Transverse colon (tissue), 4 donors: Measurements from ENCODE around the gene CYBC1. TPM values are rescaled to one million over a fixed set of nuclear protein-coding genes. Genes with fewer than 3 reads are reported as not detected.

ENCODE experiments used
- DNase-seq: peaks from one replicate; pipeline ENCODE4 v3.0.0-alpha.2; 2019
- H3K27ac ChIP-seq, 4 donors: fragments of 200-600 bp; sonication (generic); 2 replicates each; pipeline ENCODE4 v1.5.1; 2016 to 2018; ENCODE audit warnings: inconsistent platforms in 4 of 4
- H3K27me3 ChIP-seq: fragments of 200-600 bp; sonication (generic); 2 replicates; pipeline ENCODE4 v1.5.1; 2017; ENCODE audit warnings: inconsistent platforms
- H3K36me3 ChIP-seq, 4 donors: fragments of 200-600 bp; sonication (generic); 2 replicates each; pipeline ENCODE4 v1.5.1; 2017 to 2019; ENCODE audit warnings: inconsistent platforms in 4 of 4
- H3K4me1 ChIP-seq, 4 donors: fragments of 200-600 bp; sonication (generic); 2 replicates each; pipeline ENCODE4 v1.5.1; 2017 to 2020; ENCODE audit warnings: inconsistent platforms in 4 of 4
- H3K4me3 ChIP-seq, 4 donors: fragments of 200-600 bp; sonication (generic); 1 replicate in 1 of 4; 2 replicates in 3 of 4; pipeline versions ENCODE4 v1.5.1 to v1.6.1; 2017 to 2019; ENCODE audit warnings: inconsistent platforms in 4 of 4
- H3K9me3 ChIP-seq, 2 donors: fragments of 200-600 bp; sonication (generic); 2 replicates each; pipeline ENCODE4 v1.5.1; 2017 to 2019; ENCODE audit warnings: inconsistent platforms in 2 of 2
- EP300 ChIP-seq: sonication (generic); formaldehyde crosslinking; IDR thresholded peaks from one replicate; pipeline ENCODE4 v1.6.1; 2017; ENCODE audit warnings: antibody characterized with exemption, low read depth
- POLR2A ChIP-seq: fragments of 450-650 bp; IDR thresholded peaks from one replicate; pipeline ENCODE4 v1.6.1; 2016; ENCODE audit warnings: antibody characterized with exemption, mild to moderate bottlenecking, moderate library complexity
- POLR2AphosphoS5 ChIP-seq, 3 donors: sonication (generic); formaldehyde crosslinking; IDR thresholded peaks; one replicate each; pipeline ENCODE4 v1.6.1; 2016; ENCODE audit warnings: antibody characterized with exemption in 3 of 3
- WGBS, 2 donors: methylation state at CpG; one replicate each; pipeline ENCODE4 v1.1.5; 2018; ENCODE audit warnings: low coverage in 1 of 2; 5-methylcytosine and 5-hydroxymethylcytosine counted together
- in situ Hi-C, 4 donors: fragments of 200-750 bp; cut with MboI; loops; one replicate each; pipeline versions ENCODE4 v1.15.0 to v1.15.1; 2017; ENCODE audit warnings: low sequenced_read_pairs in 3 of 4, low pct_ligation_motif_present in 1 of 4, low pct_unique_long_range_greater_than_20kb in 1 of 4
- intact Hi-C: fragments of 100-400 bp; cut with DNase I; formaldehyde crosslinking; loops from one replicate; pipeline ENCODE4 v1.15.1; 2023; ENCODE audit warnings: low total_unique reads
- total RNA-seq, 4 donors: library from RNA; depleted of rRNA; stranded (reverse); fragments of >200 nt; gene quantifications; one replicate each; pipeline ENCODE4 v1.1.0, GENCODE V29; 2016
- TF ChIP-seq, protein P1 (sequence below), 5 experiments: fragments of 200-600 bp in 3 of 5; fragments of 450-650 bp in 2 of 5; sonication (generic) in 3 of 5; IDR thresholded peaks; 1 replicate in 2 of 5; 2 replicates in 3 of 5; pipeline ENCODE4 v1.5.1; 2016 to 2017; ENCODE audit warnings: antibody characterized with exemption in 5 of 5, inconsistent platforms in 3 of 5, mild to moderate bottlenecking in 2 of 5, moderate library complexity in 1 of 5

The CYBC1 gene
- total RNA-seq, 4 donors from 2014 or later, result 46.2 to 212 (median 86.2) TPM

DNA sequence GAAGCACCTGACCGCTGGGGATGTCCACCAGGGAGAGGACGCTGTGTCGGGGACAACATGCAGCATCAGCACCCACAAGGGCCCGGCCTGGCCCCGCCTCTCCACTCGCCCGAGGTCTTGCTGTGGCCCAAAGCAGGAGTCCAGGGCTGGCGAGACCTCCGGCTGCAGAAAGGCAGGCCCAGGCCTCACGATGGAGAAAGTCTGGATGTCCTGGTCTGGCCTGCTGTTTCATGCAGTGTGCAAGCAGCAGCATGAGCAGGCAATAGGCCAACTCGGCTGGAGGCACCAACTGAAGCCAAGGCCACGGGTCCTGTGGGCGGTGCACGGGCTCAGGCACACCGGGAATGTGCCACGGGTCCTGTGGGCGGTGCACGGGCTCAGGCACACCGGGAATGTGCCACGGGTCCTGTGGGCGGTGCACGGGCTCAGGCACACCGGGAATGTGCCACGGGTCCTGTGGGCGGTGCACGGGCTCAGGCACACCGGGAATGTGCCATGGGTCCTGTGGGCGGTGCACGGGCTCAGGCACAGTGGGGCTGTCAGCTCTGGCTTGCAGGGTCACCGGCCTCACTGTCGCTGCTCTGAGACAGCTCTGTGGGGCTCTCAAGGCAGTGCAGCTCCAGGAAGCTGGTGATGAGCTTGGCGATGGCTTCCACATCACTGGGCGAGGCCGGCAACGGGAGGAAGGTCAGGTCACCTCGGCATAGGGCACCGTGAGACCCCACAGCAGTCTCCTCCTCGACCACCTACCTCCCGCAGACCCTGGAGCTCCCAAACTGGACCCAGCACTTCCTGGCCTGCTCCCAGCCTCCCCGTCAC is 6.9 kb downstream of the CYBC1 start:
- in situ Hi-C loops (no loop called here), intact Hi-C loops (no loop called here)
- TF ChIP-seq, protein P1, sequence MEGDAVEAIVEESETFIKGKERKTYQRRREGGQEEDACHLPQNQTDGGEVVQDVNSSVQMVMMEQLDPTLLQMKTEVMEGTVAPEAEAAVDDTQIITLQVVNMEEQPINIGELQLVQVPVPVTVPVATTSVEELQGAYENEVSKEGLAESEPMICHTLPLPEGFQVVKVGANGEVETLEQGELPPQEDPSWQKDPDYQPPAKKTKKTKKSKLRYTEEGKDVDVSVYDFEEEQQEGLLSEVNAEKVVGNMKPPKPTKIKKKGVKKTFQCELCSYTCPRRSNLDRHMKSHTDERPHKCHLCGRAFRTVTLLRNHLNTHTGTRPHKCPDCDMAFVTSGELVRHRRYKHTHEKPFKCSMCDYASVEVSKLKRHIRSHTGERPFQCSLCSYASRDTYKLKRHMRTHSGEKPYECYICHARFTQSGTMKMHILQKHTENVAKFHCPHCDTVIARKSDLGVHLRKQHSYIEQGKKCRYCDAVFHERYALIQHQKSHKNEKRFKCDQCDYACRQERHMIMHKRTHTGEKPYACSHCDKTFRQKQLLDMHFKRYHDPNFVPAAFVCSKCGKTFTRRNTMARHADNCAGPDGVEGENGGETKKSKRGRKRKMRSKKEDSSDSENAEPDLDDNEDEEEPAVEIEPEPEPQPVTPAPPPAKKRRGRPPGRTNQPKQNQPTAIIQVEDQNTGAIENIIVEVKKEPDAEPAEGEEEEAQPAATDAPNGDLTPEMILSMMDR (IDR thresholded peaks at IDR 0.05), result no peak
- WGBS, 2 donors, result 86% methylated on average over 34 of the region's 40 CpGs; no CpG with 5 or more reads in 1 of the 2 donors
- Histone ChIP-seq H3K36me3 (no peaks in the 10 kb centered on the region), H3K4me1 (peaks cover 0 to 6% (median 1%) of the 10 kb centered on the region in 4 donors), H3K9me3 (no peaks in the 10 kb centered on the region), H3K27ac (no peak overlapping the region), H3K4me3 (no peak overlapping the region), H3K27me3 (no peaks in the 10 kb centered on the region)
- no peak for DNase-seq

DNA sequence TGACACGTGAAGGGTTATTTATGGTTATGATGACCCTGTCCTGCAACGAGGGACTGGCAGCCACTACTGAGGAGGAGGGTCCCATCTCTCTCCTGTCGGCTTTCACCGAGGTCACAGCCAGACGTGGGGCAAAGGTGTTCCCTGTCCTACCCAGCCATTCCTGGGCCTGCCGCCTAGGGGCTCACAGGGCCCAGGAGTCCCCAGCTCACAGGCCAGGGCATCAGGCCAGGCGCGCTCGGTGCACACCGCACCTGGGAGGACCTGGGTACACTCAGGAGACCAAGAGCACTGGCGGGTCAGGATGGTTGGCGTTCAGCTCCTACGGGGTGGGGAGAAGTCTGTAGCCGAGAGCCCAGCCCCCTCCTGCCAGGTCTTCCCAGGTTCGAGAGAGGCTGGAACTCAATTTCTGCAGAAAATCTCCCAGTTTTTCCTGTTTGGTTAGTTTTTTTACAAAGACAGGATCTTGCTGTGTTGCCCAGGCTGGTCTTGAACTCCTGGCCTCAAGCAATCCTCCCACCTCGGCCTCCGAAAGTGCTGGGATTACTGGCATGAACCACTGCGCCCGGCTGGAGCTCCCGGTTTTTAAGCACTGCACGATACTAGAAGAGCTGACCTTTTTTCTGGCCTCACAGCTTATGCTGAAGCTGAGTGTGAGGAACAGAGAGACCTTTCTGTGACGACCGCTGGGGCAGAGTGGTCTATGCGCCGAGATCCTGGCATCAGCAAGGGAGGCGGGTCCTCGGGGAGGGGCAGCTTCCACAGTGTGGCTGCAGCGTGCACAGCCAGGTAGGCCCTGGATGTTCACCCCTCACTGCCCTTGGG is 7.7 kb downstream of the CYBC1 start:
- Histone ChIP-seq H3K36me3 (no peaks in the 10 kb centered on the region), H3K4me1 (peaks cover 0 to 6% (median 1%) of the 10 kb centered on the region in 4 donors)
- TF ChIP-seq POLR2A (no peak), EP300 (no peak), POLR2AphosphoS5 (IDR thresholded peaks at IDR 0.05) (no peak)
- TF ChIP-seq, protein P1 (IDR thresholded peaks at IDR 0.05), result no peak

DNA sequence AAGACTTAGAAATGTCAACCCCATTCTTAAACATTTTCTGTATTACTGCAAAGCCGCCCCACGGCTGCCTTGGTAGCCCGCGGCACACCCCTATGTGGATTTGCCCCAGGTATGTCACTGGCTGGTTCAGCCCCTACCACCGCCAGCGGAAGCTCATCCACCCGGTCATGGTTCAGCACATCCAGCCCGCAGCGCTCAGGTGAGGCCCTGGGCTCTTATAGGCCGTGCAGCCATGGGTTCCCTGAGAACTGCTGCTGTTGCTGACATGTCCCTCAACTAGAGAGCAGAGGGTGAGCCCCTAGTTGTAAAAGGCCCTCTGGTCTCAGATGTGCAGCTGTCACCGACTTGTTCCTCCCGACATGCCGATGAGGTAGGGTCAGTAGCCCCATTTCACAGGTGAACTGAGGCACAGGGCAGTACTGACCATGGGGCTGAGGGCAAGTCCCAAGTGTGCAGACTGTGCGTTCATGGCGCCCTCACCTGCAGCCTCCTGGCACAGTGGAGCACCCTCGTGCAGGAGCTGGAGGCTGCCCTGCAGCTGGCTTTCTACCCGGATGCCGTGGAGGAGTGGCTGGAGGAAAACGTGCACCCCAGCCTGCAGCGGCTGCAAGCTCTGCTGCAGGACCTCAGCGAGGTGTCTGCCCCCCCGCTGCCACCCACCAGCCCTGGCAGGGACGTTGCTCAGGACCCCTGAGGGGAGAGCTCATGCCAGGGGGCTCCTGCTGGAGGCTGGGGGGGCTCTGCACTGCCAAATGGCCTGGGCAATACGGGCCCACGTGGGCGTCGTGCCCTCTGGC is 8.7 kb downstream of the CYBC1 start:
- H3K9me3 ChIP-seq, result no peaks in the 10 kb centered on the region
- H3K4me3 ChIP-seq, result no peak overlapping the region
- no peaks in the 10 kb centered on the region for H3K36me3 ChIP-seq
- no peak overlapping the region for H3K27ac ChIP-seq
- no peaks in the 10 kb centered on the region for H3K27me3 ChIP-seq
- TF ChIP-seq POLR2AphosphoS5 (IDR thresholded peaks at IDR 0.05) (no peak), EP300 (no peak), POLR2A (no peak)
- TF ChIP-seq, protein P1 (IDR thresholded peaks at IDR 0.05), result no peak
- DNase-seq, result no peak
- in situ Hi-C loops, result no loop called here
- 77 to 100% methylated on average over 1 to 27 of the region's 27 CpGs for WGBS, 2 donors
- intact Hi-C loops, result loop anchor here (1.0 kb wide), 1 partner anchor 46 kb away; no protein-coding TSS in a partner anchor
- peaks cover 0 to 6% (median 1%) of the 10 kb centered on the region in 4 donors for H3K4me1 ChIP-seq

More for the DNA sequence above, 7.7 kb downstream of the CYBC1 start:
- H3K4me3 ChIP-seq, result no peak overlapping the region
- H3K27me3 ChIP-seq, result no peaks in the 10 kb centered on the region
- 87% methylated on average over 27 of the region's 28 CpGs; no CpG with 5 or more reads in 1 of the 2 donors for WGBS, 2 donors
- no peaks in the 10 kb centered on the region for H3K9me3 ChIP-seq
- in situ Hi-C loops (no loop called here), intact Hi-C loops (loop anchor here (1.0 kb wide), 1 partner anchor 47 kb away; no protein-coding TSS in a partner anchor)
- no peak for DNase-seq
- no peak overlapping the region for H3K27ac ChIP-seq
